SHP77 (cell line): ENCODE data around the gene KDM5A.
"Not testable (repeated sequence)": the region's sequence is repeated elsewhere in the genome, so short reads cannot be mapped to it uniquely, and the experiment has no call there.

Source experiments
- DNase-seq, 2 experiments: peaks; one replicate each; lab custom pipeline; 2025; lab: John Stamatoyannopoulos, UW

KDM5A gene

DNA sequence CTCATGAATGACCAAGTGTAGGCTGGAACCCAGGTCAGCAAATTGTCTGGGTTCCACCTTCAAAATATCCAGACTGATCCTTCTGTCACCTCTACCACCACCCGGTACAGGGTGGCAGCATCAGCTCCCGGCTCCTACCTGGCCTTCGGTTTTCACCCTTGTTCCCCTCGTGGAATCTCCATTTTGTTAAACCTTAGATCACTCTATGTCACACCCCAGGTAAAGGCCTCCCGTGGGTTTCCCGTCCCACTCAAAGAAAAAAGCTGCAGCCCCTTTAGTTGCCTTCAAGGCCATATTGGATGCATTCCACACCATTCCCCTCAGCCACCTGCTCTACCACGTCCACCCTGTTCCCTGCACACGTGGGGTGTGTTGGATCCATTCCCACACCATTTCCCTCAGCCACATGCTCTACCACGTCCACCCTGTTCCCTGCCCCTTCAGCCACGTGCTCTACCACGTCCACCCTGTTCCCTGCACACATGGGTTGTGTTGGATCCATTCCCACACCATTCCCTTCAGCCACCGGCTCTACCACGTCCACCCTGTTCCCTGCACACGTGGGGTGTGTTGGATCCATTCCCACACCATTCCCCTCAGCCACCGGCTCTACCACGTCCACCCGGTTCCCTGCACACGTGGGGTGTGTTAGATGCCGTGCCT is 150.3 kb downstream of the KDM5A start:
- DNase-seq, result no peak

DNA sequence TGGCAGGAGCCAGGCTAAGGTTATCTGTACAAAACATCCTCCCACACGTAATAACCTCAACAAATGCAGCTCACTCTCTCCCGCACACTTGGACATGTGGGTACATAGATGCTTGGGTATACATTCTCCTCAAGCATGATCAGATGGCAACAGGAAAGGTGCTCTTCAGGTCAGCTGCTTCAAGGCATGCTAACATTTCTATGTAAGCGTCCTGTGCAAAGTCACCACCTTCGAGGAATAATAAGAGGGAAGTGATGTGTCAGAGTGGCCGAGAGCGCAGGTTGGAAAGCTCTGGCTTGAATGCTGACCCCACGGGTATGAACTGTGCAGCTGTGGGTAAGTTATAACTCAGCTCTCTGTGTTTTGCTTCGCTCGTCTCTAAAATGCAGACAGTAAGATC is 151.0 kb downstream of the KDM5A start:
- no peak for DNase-seq

DNA sequence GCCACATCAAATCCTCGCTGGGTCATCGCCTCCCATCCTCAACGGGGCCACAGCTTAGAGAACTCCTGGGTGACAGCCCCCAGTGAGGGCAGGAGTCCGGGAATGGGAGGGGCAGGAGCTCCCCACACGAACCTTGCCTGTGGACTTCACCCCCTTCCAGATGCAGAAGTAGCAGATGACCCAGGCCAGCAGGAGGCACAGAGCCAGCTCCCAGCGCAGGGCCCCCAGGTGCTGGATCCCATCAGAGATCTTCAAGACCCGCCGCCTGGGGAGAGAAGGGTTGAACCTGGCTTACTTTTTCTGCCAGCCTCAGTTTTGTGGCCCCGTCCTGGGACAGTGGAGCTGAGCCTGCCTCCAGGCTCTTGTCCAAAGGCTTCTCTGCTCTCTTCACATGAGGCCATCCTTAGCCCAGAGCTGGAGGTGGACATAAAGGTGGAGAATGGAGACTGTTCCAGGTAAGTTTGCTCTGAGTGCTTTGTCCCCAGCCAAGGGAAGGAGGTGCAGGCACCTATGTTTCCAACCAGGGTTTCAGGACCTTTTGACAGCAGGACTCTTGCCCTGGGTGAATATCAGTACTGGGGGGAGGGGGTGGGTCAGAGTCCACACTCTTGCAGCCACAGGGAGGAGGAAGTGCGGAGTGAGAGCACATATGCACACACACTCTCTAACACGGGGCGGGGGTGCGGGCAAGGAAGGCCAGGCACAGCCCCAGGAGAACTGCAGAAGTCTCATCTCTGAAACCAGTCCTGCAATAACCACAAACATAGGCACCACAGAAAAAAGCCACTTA is 151.9 kb downstream of the KDM5A start:
- no peak for DNase-seq

GRCh38 chr12:236445-236844 is 152.7 kb downstream of the KDM5A start:
- DNase-seq, result no peak

GRCh38 chr12:235967-236366 is 153.2 kb downstream of the KDM5A start:
- not testable (repeated sequence) for DNase-seq

DNA sequence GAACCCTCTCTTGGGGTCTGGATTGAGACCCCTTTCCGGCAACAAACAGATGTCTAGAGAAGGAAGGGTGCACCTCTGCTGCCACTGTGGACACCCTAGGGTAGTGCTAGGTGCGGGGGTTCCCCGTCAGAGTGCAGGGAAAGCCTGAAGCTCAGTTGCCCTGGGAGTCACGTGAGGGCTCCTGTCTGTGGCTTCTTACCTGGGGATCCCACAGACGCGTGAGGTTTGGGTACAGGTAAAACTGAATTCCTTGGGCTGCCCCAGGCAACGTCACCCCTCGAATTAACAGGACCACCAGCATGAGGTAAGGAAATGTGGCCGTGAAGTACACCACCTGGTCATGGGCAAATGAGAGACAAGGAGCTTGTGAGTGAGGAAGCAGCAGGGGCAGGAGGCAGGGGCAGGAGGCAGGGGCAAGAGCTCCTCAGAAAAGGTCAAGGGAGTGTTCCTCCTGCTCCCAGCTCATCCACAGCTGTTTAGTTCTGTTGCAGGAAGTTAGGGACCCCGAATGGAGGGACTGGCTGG is 154.2 kb downstream of the KDM5A start:
- no peak for DNase-seq

GRCh38 chr12:234019-234418 is 155.1 kb downstream of the KDM5A start:
- DNase-seq, result no peak

- DNase-seq, result no peak
These were observed 155.5 kb downstream of the KDM5A start for GRCh38 chr12:233615-233968.

- no peak for DNase-seq
These were observed 156.1 kb downstream of the KDM5A start for GRCh38 chr12:232731-233614.

GRCh38 chr12:230925-231671 is 158.0 kb downstream of the KDM5A start:
- no peak for DNase-seq
